Measurements from ENCODE around the gene KLHL36.
"Not testable (repeated sequence)": the region's sequence is repeated elsewhere in the genome, so short reads cannot be mapped to it uniquely, and the experiment has no call there.

The KLHL36 gene

DNA sequence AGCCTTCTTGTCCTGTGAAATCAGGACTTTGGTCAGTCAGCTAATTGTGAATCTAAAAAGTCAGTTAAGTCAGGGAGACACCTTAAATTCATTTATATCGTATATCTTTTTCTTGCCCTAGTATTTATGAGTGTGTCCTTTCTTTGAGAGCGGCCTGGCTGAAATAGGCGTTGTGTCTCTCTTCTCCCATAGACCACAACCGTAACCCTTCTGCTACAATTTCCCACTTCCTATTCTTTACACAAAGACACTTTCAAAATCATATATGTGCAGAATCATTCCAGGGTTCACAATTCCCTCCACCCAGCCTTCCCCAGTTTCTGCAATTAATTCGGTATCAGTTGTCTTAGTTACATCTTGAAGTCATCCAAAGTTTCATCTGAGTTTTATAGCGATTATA is 16.4 kb upstream of the KLHL36 start:
- Histone ChIP-seq H3K36me3 (ENCODE audit: insufficient read depth, low read length) (no peaks in the 10 kb centered on the region), H3K4me2 (ENCODE audit: low read depth, low read length, poor library complexity, severe bottlenecking) (no peak overlapping the region), H3K4me3 (ENCODE audit: low read length, poor library complexity, severe bottlenecking) (no peak overlapping the region), H2AFZ (ENCODE audit: low read length) (no peak overlapping the region), H4K20me1 (ENCODE audit: insufficient read depth, low read length, poor library complexity, severe bottlenecking) (no peaks in the 10 kb centered on the region), H3K9ac (ENCODE audit: low read depth, low read length, poor library complexity, severe bottlenecking) (no peak overlapping the region), H3K9me2 (replicated peaks; ENCODE audit: low read depth, low read length) (no peaks in the 10 kb centered on the region), H3K4me1 (ENCODE audit: insufficient read depth, low read length, poor library complexity, severe bottlenecking) (no peaks in the 10 kb centered on the region), H3F3A (ENCODE audit: low read depth) (no peaks in the 10 kb centered on the region), H3K27me3 (ENCODE audit: insufficient read depth, low read length, poor library complexity, severe bottlenecking) (no peaks in the 10 kb centered on the region), H3K79me2 (ENCODE audit: insufficient read depth, low read length) (no peaks in the 10 kb centered on the region), H3K9me3 (ENCODE audit: insufficient read depth, low read depth, low read length) (no peaks in the 10 kb centered on the region)
- TF ChIP-seq, protein P1, sequence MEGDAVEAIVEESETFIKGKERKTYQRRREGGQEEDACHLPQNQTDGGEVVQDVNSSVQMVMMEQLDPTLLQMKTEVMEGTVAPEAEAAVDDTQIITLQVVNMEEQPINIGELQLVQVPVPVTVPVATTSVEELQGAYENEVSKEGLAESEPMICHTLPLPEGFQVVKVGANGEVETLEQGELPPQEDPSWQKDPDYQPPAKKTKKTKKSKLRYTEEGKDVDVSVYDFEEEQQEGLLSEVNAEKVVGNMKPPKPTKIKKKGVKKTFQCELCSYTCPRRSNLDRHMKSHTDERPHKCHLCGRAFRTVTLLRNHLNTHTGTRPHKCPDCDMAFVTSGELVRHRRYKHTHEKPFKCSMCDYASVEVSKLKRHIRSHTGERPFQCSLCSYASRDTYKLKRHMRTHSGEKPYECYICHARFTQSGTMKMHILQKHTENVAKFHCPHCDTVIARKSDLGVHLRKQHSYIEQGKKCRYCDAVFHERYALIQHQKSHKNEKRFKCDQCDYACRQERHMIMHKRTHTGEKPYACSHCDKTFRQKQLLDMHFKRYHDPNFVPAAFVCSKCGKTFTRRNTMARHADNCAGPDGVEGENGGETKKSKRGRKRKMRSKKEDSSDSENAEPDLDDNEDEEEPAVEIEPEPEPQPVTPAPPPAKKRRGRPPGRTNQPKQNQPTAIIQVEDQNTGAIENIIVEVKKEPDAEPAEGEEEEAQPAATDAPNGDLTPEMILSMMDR (conservative IDR thresholded peaks at IDR 0.05; ENCODE audit: low read length), result no peak
- no peak for TF ChIP-seq EZH2phosphoT487 (IDR thresholded peaks at IDR 0.05; ENCODE audit: borderline replicate concordance)

DNA sequence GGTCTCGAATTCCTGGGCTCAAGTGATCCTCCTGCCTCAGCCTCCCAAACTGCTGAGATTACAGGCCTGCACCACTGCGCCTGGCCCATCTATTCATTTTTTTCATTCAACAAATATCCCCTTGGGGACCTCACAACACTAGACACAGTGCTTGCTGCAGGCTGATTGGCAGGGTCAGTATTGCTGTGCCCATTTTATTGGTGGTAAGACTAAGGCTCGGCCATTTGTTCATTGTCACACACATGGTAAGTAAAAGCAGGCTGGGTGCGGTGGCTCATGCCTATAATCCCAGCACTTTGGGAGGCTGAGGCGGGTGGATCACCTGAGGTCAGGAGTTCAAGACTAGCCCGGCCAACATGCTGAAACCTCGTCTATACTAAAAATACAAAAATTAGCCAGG is 15.4 kb upstream of the KLHL36 start:
- not testable (repeated sequence) for H3K9me2 ChIP-seq (replicated peaks; ENCODE audit: low read depth, low read length); H3F3A ChIP-seq (ENCODE audit: low read depth); H3K4me1 ChIP-seq (ENCODE audit: insufficient read depth, low read length, poor library complexity, severe bottlenecking); H3K79me2 ChIP-seq (ENCODE audit: insufficient read depth, low read length); H2AFZ ChIP-seq (ENCODE audit: low read length); H3K4me2 ChIP-seq (ENCODE audit: low read depth, low read length, poor library complexity, severe bottlenecking); H3K4me3 ChIP-seq (ENCODE audit: low read length, poor library complexity, severe bottlenecking); H3K9ac ChIP-seq (ENCODE audit: low read depth, low read length, poor library complexity, severe bottlenecking); H4K20me1 ChIP-seq (ENCODE audit: insufficient read depth, low read length, poor library complexity, severe bottlenecking); H3K36me3 ChIP-seq (ENCODE audit: insufficient read depth, low read length); H3K9me3 ChIP-seq (ENCODE audit: insufficient read depth, low read depth, low read length); H3K27me3 ChIP-seq (ENCODE audit: insufficient read depth, low read length, poor library complexity, severe bottlenecking)

DNA sequence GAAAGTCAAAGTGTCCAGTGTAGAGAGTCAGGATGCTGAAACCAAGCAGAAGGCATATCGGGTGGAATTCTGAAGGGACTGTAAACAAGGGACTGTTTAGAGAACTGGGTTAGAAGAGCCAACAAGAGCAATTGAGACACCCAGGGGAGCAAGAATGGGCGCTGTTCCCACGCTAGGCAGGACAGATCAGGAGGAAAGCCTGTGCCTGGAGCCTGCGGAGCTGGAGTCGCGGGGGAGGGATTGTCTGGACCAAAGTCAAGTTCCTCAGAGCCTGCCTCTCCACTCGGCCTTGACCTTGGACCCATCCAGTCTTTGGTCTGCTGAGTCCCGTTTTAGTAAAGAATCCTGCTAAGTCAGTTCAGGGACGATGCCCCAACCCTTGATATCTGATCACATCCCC is 14.7 kb upstream of the KLHL36 start:
- H3K79me2 ChIP-seq (ENCODE audit: insufficient read depth, low read length), result no peaks in the 10 kb centered on the region
- H3K4me3 ChIP-seq (ENCODE audit: low read length, poor library complexity, severe bottlenecking), result no peak overlapping the region
- H3K27me3 ChIP-seq (ENCODE audit: insufficient read depth, low read length, poor library complexity, severe bottlenecking), result no peaks in the 10 kb centered on the region
- no peaks in the 10 kb centered on the region for H4K20me1 ChIP-seq (ENCODE audit: insufficient read depth, low read length, poor library complexity, severe bottlenecking)
- H3K9ac ChIP-seq (ENCODE audit: low read depth, low read length, poor library complexity, severe bottlenecking), result no peak overlapping the region
- TF ChIP-seq, protein P1 (conservative IDR thresholded peaks at IDR 0.05; ENCODE audit: low read length), result no peak
- TF ChIP-seq EZH2phosphoT487 (IDR thresholded peaks at IDR 0.05; ENCODE audit: borderline replicate concordance), result no peak
- H3K4me2 ChIP-seq (ENCODE audit: low read depth, low read length, poor library complexity, severe bottlenecking), result no peak overlapping the region
- H3F3A ChIP-seq (ENCODE audit: low read depth), result no peaks in the 10 kb centered on the region
- H3K4me1 ChIP-seq (ENCODE audit: insufficient read depth, low read length, poor library complexity, severe bottlenecking), result no peaks in the 10 kb centered on the region
- H3K36me3 ChIP-seq (ENCODE audit: insufficient read depth, low read length), result no peaks in the 10 kb centered on the region
- H2AFZ ChIP-seq (ENCODE audit: low read length), result no peak overlapping the region
- H3K9me3 ChIP-seq (ENCODE audit: insufficient read depth, low read depth, low read length), result no peaks in the 10 kb centered on the region
- no peaks in the 10 kb centered on the region for H3K9me2 ChIP-seq (replicated peaks; ENCODE audit: low read depth, low read length)

DNA sequence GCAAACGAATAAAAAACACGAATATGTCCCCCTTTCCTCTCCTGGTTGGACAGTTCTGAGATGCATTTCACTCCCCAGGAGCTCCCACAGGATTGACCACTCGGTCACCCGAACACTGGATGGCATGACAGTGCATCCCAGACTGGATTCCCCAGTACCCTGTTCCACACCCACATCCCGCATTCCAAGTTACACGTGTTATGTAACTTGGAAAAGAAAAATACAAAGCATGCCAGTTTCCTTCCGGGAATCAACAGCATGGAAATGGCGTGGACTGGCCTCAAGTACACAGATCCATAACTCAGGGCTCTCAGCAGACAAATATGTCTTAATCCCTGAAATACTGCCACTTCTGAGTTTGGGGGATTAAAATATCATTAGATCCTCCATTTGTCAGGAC is 12.6 kb upstream of the KLHL36 start:
- Histone ChIP-seq H3K9me3 (ENCODE audit: insufficient read depth, low read depth, low read length) (no peaks in the 10 kb centered on the region), H3K9ac (ENCODE audit: low read depth, low read length, poor library complexity, severe bottlenecking) (no peak overlapping the region), H3K79me2 (ENCODE audit: insufficient read depth, low read length) (no peaks in the 10 kb centered on the region), H3K4me3 (ENCODE audit: low read length, poor library complexity, severe bottlenecking) (no peak overlapping the region), H3K36me3 (ENCODE audit: insufficient read depth, low read length) (no peaks in the 10 kb centered on the region), H3K4me1 (ENCODE audit: insufficient read depth, low read length, poor library complexity, severe bottlenecking) (peaks cover 7% of the 10 kb centered on the region), H3K9me2 (replicated peaks; ENCODE audit: low read depth, low read length) (no peaks in the 10 kb centered on the region), H3K4me2 (ENCODE audit: low read depth, low read length, poor library complexity, severe bottlenecking) (no peak overlapping the region), H4K20me1 (ENCODE audit: insufficient read depth, low read length, poor library complexity, severe bottlenecking) (no peaks in the 10 kb centered on the region), H3K27me3 (ENCODE audit: insufficient read depth, low read length, poor library complexity, severe bottlenecking) (no peaks in the 10 kb centered on the region), H3F3A (ENCODE audit: low read depth) (no peaks in the 10 kb centered on the region), H2AFZ (ENCODE audit: low read length) (no peak overlapping the region)
- TF ChIP-seq, protein P1 (conservative IDR thresholded peaks at IDR 0.05; ENCODE audit: low read length), result no peak
- TF ChIP-seq EZH2phosphoT487 (IDR thresholded peaks at IDR 0.05; ENCODE audit: borderline replicate concordance), result no peak

All from Loucy (cell line).